PC-9 (cell line): ENCODE measurements around the gene LPCAT2.

Experiments
- EZH2 ChIP-seq: fragments of 200-600 bp; sonication (generic); IDR thresholded peaks from 2 replicates; pipeline ENCODE4 v1.8.0; 2017; ENCODE audit warnings: antibody characterized with exemption, low read depth
- TF ChIP-seq, protein P1 (sequence below): fragments of 200-600 bp; sonication (generic); conservative IDR thresholded peaks from 2 replicates; pipeline ENCODE4 v1.6.1; 2017; ENCODE audit warnings: mixed run types, antibody characterized with exemption, mild to moderate bottlenecking, moderate library complexity

DNA sequence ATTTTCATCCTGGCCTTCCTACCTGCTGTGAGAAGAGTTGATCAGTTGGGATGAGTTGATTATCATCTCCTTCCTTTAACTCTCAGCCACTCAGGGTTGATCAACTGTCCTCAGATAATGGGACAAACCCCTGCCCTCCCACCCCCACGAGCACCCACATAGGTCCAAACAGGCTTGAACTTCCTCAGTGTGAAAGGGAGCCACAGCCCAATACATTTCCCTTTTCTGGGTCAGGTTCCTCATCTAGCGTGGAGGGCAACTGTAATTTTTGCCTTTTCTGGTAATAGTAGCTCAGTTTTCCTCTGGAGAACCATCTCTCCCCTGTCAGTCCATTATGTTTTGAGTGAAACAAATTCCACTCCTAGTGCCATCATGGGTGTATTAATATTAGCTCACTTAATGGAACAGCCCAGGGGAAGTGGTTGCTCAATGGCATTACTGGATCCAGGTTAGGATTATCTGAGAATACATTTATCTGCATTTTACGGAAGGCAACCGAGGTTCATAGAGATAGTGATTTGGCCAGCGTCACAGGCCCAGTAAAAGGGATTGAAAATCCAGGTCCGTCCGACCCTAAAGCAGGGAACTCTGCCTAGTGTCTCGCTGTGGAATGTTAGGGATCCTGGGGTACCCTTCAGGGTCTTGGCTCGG, 476 bp upstream of the LPCAT2 start:
- TF ChIP-seq, protein P1, sequence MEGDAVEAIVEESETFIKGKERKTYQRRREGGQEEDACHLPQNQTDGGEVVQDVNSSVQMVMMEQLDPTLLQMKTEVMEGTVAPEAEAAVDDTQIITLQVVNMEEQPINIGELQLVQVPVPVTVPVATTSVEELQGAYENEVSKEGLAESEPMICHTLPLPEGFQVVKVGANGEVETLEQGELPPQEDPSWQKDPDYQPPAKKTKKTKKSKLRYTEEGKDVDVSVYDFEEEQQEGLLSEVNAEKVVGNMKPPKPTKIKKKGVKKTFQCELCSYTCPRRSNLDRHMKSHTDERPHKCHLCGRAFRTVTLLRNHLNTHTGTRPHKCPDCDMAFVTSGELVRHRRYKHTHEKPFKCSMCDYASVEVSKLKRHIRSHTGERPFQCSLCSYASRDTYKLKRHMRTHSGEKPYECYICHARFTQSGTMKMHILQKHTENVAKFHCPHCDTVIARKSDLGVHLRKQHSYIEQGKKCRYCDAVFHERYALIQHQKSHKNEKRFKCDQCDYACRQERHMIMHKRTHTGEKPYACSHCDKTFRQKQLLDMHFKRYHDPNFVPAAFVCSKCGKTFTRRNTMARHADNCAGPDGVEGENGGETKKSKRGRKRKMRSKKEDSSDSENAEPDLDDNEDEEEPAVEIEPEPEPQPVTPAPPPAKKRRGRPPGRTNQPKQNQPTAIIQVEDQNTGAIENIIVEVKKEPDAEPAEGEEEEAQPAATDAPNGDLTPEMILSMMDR = no peak
- no peak for TF ChIP-seq EZH2
